ENCODE data around the gene CSNK1G3.

CSNK1G3 gene

GRCh38 chr5:123472150-123472924, 39.6 kb upstream of the CSNK1G3 start:
- Histone ChIP-seq H3K27me3 (ENCODE audit: insufficient read depth, low read length) (no peaks in the 10 kb centered on the region), H3K27ac (ENCODE audit: low read depth, low read length, poor library complexity, severe bottlenecking) (no peak overlapping the region), H3K4me2 (ENCODE audit: low read length) (no peak overlapping the region), H3K36me3 (ENCODE audit: insufficient read depth, low read length) (no peaks in the 10 kb centered on the region), H3F3A (ENCODE audit: insufficient read depth, low read length) (no peaks in the 10 kb centered on the region), H3K79me2 (ENCODE audit: insufficient read depth, low read length) (no peaks in the 10 kb centered on the region), H3K9me3 (ENCODE audit: low read length) (0 out of 2 replicates have a peak, but pooled peaks cover 2% of the 10 kb centered on the region), H3K4me3 (ENCODE audit: low read depth, low read length, poor library complexity, severe bottlenecking) (no peak overlapping the region), H3K4me1 (ENCODE audit: insufficient read depth, low read length, severe bottlenecking) (no peaks in the 10 kb centered on the region), H3K9me2 (ENCODE audit: low read depth, low read length) (no peaks in the 10 kb centered on the region), H4K20me1 (ENCODE audit: insufficient read depth, low read length) (no peaks in the 10 kb centered on the region), H2AFZ (ENCODE audit: low read length) (no peak overlapping the region), H3K9ac (ENCODE audit: low read length) (no peak overlapping the region)
- TF ChIP-seq EZH2 (IDR thresholded peaks at IDR 0.05; ENCODE audit: borderline replicate concordance, low read length) (no peak), CTCF (IDR thresholded peaks at IDR 0.05; ENCODE audit: low read length) (no peak)

GRCh38 chr5:123474228-123474627, 37.7 kb upstream of the CSNK1G3 start:
- Histone ChIP-seq H4K20me1 (ENCODE audit: insufficient read depth, low read length) (no peaks in the 10 kb centered on the region), H3K9me2 (ENCODE audit: low read depth, low read length) (no peaks in the 10 kb centered on the region), H3K9ac (ENCODE audit: low read length) (no peak overlapping the region), H3K27ac (ENCODE audit: low read depth, low read length, poor library complexity, severe bottlenecking) (no peak overlapping the region), H3K79me2 (ENCODE audit: insufficient read depth, low read length) (no peaks in the 10 kb centered on the region), H3K27me3 (ENCODE audit: insufficient read depth, low read length) (no peaks in the 10 kb centered on the region), H3F3A (ENCODE audit: insufficient read depth, low read length) (no peaks in the 10 kb centered on the region), H3K9me3 (ENCODE audit: low read length) (0 out of 2 replicates have a peak, but pooled peaks cover 2% of the 10 kb centered on the region), H3K4me3 (ENCODE audit: low read depth, low read length, poor library complexity, severe bottlenecking) (no peak overlapping the region), H2AFZ (ENCODE audit: low read length) (no peak overlapping the region), H3K36me3 (ENCODE audit: insufficient read depth, low read length) (no peaks in the 10 kb centered on the region), H3K4me1 (ENCODE audit: insufficient read depth, low read length, severe bottlenecking) (no peaks in the 10 kb centered on the region), H3K4me2 (ENCODE audit: low read length) (no peak overlapping the region)
- no peak for TF ChIP-seq CTCF (IDR thresholded peaks at IDR 0.05; ENCODE audit: low read length)
- no peak for TF ChIP-seq EZH2 (IDR thresholded peaks at IDR 0.05; ENCODE audit: borderline replicate concordance, low read length)

- Histone ChIP-seq H3K36me3 (ENCODE audit: insufficient read depth, low read length) (no peaks in the 10 kb centered on the region), H3F3A (ENCODE audit: insufficient read depth, low read length) (no peaks in the 10 kb centered on the region), H3K4me3 (ENCODE audit: low read depth, low read length, poor library complexity, severe bottlenecking) (no peak overlapping the region), H2AFZ (ENCODE audit: low read length) (no peak overlapping the region), H3K9me2 (ENCODE audit: low read depth, low read length) (no peaks in the 10 kb centered on the region), H3K4me1 (ENCODE audit: insufficient read depth, low read length, severe bottlenecking) (no peaks in the 10 kb centered on the region), H3K27me3 (ENCODE audit: insufficient read depth, low read length) (no peaks in the 10 kb centered on the region), H3K27ac (ENCODE audit: low read depth, low read length, poor library complexity, severe bottlenecking) (no peak overlapping the region), H3K79me2 (ENCODE audit: insufficient read depth, low read length) (no peaks in the 10 kb centered on the region), H3K9me3 (ENCODE audit: low read length) (no peaks in the 10 kb centered on the region), H3K9ac (ENCODE audit: low read length) (no peak overlapping the region), H4K20me1 (ENCODE audit: insufficient read depth, low read length) (no peaks in the 10 kb centered on the region), H3K4me2 (ENCODE audit: low read length) (no peak overlapping the region)
- TF ChIP-seq CTCF (IDR thresholded peaks at IDR 0.05; ENCODE audit: low read length) (no peak), EZH2 (IDR thresholded peaks at IDR 0.05; ENCODE audit: borderline replicate concordance, low read length) (no peak)
Measured at GRCh38 chr5:123476731-123477130, 35.2 kb upstream of the CSNK1G3 start.
